ENCODE results near the gene ETS2.

The ETS2 gene

GRCh38 chr21:38805328-38806152, at the start of gene ETS2:
Gene ETS2 (plus strand): TSS chr21:38805929. CDS start chr21:38810035, 4,106 bp downstream.
- DNase-seq, result peak; percentile 88

DNA sequence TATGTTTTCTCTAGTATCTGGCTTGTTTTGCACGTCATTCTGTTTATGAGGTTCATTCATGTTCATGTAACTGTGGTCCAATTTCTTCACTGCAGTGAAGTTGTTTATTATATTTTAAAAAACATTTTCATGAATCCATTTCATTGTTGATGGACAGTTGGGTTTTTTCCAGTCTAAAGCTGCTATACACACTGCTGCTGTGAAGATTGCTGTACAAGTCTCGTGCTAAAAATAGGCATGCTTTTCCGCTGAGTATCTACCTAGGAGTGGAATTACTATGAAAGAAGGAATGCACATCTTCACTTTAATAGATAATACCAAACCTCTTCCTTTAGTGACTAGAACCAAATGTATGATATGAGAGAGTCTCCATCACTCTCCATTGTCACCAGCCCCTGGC, 49.0 kb upstream of the ETS2 start:
- DNase-seq, result no peak

DNA sequence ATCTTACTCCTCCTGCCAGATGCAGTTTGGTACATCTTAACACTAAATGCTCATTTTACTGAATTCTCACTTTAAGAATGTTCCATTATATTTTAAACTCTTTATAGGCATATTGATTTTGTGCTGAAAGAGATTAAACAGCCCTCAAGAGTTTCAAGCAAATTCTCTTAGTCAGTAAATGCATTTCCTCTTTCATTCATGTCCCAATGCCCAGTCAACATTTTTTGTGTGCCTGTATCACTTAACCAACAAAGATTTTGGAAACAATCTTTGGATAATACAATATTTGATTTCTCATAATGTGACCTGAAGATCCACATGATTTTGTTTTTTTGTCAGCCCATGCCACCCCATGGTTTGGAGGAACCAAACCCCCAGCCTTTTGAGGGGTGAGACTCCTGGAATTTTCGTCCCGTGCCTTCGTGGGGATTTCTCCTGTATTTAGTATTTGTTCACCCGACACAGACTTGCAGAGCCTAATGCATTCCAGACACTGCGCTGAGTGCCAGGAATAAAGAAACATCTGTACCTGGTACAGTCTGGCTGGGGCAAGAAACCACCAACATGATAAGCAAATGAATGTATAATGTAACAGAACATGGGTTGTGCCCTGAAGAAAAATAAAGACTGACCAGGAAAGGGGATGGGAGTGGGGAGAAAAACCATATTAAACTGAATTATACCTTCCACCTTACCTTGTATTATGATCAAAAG, 47.1 kb upstream of the ETS2 start:
- DNase-seq, result no peak

DNA sequence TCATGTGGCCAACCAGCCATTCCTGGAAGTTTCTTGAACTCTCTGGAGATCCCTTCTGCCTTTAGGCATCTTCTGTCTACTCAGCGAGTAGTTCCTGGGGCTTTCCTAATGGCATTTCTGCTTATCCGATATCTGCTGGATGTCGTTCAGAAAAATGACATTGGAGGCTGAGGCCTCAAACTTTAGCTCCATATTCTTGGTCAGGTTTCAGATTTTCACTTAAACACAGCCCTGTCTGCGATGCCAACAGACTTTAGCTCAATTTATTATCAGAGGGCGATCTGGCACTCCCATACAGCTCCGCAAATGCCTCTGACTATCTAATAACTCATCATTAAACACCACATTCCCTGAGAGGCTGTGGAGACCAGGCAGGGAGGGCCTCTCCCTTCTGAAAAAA, 46.3 kb upstream of the ETS2 start:
- no peak for DNase-seq

DNA sequence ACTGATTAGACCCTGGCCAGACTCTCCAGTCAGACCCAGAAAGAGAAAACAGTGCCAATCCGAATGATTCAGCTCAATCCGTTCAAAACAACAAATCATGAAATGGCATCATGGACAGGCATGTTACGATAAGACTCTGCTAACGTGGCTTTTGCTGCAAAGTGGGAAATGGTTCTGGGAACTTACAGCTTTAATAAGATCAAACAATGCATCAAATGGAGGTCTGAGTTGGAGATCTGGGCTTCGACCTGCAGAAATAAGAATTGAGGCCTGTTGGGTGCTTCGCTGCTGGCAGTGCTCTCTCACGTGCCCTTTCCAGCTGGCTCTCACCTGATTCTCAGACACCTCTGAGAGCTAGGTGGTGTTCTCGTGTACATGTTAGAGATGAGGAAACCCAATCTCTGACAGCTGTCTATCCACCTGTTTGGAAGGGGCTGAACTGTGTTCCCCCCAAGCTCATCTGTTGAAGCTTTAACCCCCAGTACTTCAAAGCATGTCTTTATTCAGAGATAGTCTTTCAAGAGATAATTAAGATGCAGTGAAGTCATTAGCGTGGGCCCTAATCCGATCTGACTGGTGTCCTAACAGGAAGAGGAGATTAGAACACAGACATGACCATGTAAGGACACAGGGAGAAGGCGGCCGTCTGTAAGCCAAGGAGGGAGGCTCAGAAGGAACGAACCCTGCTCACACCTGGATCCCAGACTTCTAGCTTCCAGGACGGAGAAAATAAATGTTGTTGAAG, 45.5 kb upstream of the ETS2 start:
- DNase-seq, result no peak

- DNase-seq, result no peak
Measured at GRCh38 chr21:38760762-38761155, 45.0 kb upstream of the ETS2 start.

DNA sequence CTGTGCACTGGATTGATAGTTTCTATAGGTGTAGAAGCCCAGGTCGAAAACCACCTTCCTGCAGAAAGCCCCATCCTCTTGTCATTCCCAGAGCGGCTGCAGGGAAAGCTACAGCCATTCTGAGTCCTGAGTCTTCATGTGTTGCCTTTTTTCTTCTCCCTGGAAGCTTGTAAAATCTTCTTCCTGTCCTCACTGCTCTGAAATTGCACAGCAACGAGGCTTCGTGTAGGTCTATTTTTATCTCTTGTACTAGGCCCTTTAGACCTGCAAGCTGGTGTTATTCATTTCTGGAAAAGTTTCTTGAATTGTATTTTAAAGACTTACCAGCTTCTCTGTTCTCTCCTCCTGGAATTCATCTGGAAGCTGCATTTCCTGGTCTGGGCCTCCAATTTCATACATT, 44.2 kb upstream of the ETS2 start:
- DNase-seq, result no peak

DNA sequence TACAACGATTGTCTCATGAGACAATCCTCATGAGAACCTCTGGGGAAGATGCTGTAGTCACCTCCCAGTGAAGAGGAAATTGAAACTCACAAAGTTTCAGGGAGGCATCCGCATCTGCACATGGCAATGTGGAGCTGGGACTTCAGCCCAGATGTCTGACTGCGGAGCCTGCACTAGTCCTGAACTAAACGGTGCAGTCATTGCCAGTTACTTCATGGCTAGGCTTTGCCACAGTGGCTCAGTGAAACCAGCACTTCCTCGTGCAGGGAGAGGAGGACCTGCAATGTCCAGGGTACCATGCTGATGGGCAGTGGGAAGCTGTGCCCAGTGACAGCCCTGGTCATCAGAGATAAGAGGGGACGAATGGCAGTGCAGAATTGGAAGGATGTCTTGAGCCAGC, 40.7 kb upstream of the ETS2 start:
- DNase-seq, result no peak

- peak; percentile 65 for DNase-seq
Measured at GRCh38 chr21:38766987-38767722, 38.6 kb upstream of the ETS2 start.

DNA sequence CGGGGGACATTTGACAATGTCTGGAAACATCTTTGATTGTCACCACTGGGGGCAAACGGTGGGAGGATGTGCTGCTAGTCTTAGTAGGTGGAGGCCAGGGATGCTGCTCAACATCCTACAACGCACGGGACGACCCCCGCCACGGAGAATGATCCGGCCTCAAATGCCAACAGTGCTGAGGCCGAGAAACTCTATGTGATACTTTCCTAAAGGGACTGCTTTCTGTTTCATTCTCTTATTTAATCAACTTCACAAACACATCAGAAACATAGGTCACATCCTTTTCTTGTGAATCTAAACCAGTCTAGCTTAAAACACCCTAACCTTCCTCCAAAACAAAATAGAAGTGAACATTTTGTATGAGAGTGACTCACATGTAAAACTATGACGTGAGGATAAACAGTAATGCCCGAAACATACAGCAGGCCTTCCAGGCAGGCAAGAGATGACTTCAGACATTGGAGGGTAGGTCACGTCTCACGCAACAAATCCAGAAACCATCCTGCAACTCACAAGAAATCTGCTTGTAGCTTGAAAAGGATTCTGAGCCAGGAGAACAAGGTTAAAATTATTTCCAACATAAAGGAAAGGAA, 37.2 kb upstream of the ETS2 start:
- DNase-seq, result peak; percentile 15

DNA sequence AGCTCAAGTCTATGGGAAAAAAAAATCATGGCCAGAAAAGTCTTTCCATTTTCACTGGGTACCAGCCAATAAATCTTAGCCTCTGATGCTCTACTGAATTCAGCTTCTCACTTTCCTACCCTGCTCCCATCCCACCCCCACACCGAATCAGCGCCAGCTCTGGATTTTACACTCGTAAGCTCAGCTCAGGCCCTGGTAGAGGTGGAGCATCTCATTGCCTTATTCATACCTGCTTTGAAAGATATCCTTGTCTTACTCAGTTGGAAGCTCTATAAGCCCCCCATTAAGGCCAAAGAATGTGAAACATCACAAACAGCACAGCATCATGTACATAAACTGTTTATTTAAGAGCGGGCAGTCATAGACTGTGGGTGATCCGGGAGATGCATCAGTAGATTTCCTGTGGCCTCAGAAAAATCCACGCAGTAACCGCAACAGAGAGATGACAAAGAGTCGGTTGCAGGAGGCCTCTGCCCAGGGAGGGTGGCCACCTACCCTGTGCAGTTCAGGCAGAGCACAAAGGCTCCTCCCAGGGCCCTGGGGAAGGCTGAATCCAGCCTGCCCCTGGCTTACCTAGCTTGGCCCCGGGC, 36.4 kb upstream of the ETS2 start:
- DNase-seq, result peak; percentile 25

DNA sequence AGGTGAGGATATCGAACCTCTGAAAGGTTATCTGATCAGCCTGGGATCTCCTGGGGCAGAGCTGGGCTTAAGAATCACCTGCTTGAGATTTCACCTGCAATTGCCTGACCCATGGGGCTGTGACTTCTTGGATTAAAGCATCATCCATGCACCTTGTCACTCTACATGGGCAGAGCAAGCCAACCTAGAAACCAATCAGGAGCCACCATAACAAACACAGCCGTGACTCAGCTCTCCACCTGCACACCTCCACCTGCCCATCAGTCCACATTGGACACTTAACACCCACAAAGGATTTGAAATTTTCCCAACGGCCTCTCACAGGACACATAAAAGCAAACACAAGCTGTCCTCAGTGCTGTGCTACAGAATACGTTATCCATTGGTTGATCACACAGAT, 35.1 kb upstream of the ETS2 start:
- DNase-seq, result peak; percentile 77

DNA sequence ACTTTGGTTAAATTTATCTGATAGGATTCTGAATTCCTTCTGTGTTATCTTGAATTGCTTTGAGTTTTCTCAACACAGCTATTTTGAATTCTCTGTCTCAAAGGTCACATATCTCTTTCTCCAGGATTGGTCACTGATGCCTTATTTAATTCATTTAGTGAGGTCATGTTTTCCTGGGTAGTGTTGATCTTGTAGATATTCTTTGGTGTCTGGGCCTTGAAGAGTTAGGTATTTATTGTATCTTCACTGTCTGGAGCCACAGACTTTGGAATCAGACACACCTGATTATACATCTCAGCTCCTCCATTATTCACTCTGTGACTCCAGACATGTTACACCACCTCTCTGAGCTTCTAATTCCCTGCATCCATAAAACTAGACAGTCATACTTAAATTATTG, 34.2 kb upstream of the ETS2 start:
- DNase-seq, result no peak

DNA sequence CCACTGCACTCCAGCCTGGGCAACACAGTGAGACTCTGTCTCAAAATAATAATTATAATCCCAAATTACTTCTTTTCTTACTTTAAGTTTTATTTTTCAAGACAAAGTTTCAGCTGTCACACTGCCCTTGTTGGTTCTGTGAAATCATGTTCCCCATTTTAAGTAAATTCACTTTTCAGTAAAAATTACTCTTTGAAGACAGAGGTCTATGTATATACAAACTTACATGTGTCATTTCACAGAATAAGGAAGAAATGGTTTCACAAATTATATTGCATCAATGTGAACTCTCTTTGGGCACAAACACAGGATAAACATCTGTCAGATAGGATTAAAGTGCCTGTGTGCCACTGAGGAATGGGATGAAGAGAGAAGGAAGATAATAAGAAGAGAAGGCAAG, 33.1 kb upstream of the ETS2 start:
- DNase-seq, result no peak

DNA sequence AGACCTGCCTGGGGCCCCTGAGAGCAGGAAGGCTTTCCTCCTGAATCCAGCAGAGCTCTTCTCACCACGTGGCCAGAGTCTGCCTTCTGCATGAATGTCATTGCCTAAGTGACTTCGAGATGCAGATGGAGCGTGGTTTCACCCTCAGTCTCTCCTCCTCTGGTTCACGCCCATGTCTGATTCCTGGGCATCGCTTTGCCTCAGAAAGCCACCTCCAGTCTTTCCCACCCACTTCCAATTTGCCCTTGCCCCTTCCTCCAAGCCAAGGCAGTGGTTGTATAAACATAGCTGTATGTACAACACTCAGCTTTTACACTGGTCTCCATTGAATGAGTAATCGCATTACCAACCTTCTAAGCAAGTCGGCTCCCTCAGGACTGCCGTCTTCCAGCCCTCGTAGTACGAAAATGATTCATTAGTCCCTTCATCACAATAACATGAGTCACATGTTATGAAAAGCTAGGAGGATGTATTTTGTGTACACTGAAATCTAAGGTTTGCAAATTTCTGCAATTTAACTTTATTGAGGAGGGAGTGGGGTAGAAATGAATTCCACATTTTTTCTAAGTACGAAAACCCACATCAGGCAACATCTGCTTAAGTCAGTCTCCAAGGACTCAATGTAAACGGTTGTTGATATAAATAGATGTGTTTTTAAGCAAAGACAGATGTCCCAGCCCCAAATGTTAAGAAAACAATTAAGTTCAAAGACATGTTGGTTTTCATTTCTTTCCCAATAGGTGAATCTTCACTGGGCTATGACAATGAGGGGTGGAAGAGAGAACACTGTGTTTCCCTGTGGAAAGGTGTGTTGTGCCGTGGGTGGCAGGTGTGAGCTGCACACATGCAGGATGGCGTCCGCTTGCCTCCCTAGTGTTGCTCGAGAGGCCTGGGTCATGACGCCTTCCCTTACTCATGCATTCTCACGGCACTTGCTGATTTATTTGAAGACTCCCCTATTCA, 32.3 kb upstream of the ETS2 start:
- DNase-seq, result no peak

GRCh38 chr21:38774152-38774551, 31.6 kb upstream of the ETS2 start:
- no peak for DNase-seq

- no peak for DNase-seq
Measured at GRCh38 chr21:38774586-38775285, 31.0 kb upstream of the ETS2 start.

GRCh38 chr21:38775733-38776132, 30.0 kb upstream of the ETS2 start:
- no peak for DNase-seq

- DNase-seq, result no peak
Measured at GRCh38 chr21:38777015-38777414, 28.7 kb upstream of the ETS2 start.

DNA sequence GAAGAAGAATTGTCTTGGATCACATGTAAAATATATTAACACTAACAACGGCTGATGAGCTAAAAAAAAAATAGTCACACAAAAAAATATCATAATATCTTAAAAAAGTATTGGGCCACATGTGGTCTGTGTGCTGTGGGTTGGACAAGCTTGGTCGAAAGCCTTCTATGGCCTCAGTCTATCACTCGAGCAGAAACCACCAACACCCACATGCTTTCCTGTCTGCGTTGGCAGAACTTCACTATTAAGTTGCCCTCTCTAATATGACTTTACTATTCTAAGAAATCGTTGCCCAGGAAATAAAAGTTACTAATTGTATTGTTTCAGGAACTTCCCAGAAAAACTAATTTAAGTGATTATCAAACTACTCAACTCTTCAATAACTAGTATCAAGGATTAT, 28.2 kb upstream of the ETS2 start:
- no peak for DNase-seq
